H9 (cell line): ENCODE measurements around the gene KDM4E. TPM values are rescaled to one million over a fixed set of nuclear protein-coding genes. Genes with fewer than 3 reads are reported as not detected.
"Not testable (repeated sequence)": the region's sequence is repeated elsewhere in the genome, so short reads cannot be mapped to it uniquely, and the experiment has no call there.

ENCODE experiments used
- DNase-seq: peaks from one replicate; pipeline ENCODE4 v3.0.0-alpha.2; 2017
- H2AFZ ChIP-seq: one replicate; pipeline ENCODE4 v1.6.1; 2013; ENCODE audit warnings: mild to moderate bottlenecking, low read length, control low read depth, moderate library complexity
- H2AK5ac ChIP-seq: 2 replicates; pipeline ENCODE4 v1.6.1; 2013; ENCODE audit warnings: low read length, control low read depth, mixed read lengths; ENCODE audit not compliant: insufficient read length
- H2BK120ac ChIP-seq: one replicate; pipeline ENCODE4 v1.6.1; 2013; ENCODE audit warnings: low read depth, mild to moderate bottlenecking, low read length, control low read depth, inconsistent platforms; ENCODE audit not compliant: poor library complexity, severe bottlenecking
- H2BK12ac ChIP-seq: 2 replicates; pipeline ENCODE4 v1.6.1; 2013; ENCODE audit warnings: low read length, control low read depth, mixed read lengths, low read depth; ENCODE audit not compliant: insufficient read length
- H2BK15ac ChIP-seq: 2 replicates; pipeline ENCODE4 v1.6.1; 2013; ENCODE audit warnings: low read depth, low read length, control low read depth
- H2BK20ac ChIP-seq: one replicate; pipeline ENCODE4 v1.6.1; 2013; ENCODE audit warnings: low read depth, mild to moderate bottlenecking, low read length, control low read depth, inconsistent platforms; ENCODE audit not compliant: poor library complexity, severe bottlenecking
- H2BK5ac ChIP-seq: 2 replicates; pipeline ENCODE4 v1.6.1; 2013; ENCODE audit warnings: low read length, control low read depth, mixed read lengths; ENCODE audit not compliant: insufficient read length
- H3K14ac ChIP-seq: 2 replicates; pipeline ENCODE4 v1.6.1; 2013; ENCODE audit warnings: low read length, control low read depth; ENCODE audit not compliant: insufficient read depth
- H3K18ac ChIP-seq: 2 replicates; pipeline ENCODE4 v1.6.1; 2013; ENCODE audit warnings: low read depth, mild to moderate bottlenecking, mixed read lengths, low read length, control low read depth; ENCODE audit not compliant: insufficient read length
- H3K23ac ChIP-seq: 2 replicates; pipeline ENCODE4 v1.6.1; 2013; ENCODE audit warnings: low read length, control low read depth, mixed read lengths, low read depth; ENCODE audit not compliant: insufficient read length
- H3K23me2 ChIP-seq: 2 replicates; pipeline ENCODE4 v1.6.1; 2013; ENCODE audit warnings: low read depth, mild to moderate bottlenecking, mixed read lengths, low read length, control low read depth; ENCODE audit not compliant: insufficient read length, poor library complexity, severe bottlenecking
- H3K27ac ChIP-seq: 2 replicates; pipeline ENCODE4 v1.5.1; 2013; ENCODE audit warnings: low read length, control low read depth, mixed read lengths, low read depth; ENCODE audit not compliant: insufficient read length
- H3K27me3 ChIP-seq: 2 replicates; pipeline ENCODE4 v1.6.1; 2013; ENCODE audit warnings: low read length, control low read depth, inconsistent platforms; ENCODE audit not compliant: insufficient read depth
- H3K4ac ChIP-seq: 2 replicates; pipeline ENCODE4 v1.6.1; 2013; ENCODE audit warnings: low read depth, mild to moderate bottlenecking, control low read depth, inconsistent platforms, low read length, moderate library complexity
- H3K4me1 ChIP-seq: 2 replicates; pipeline ENCODE4 v1.6.1; 2013; ENCODE audit warnings: low read length, control low read depth, inconsistent platforms; ENCODE audit not compliant: insufficient read depth
- H3K4me2 ChIP-seq: 2 replicates; pipeline ENCODE4 v1.6.1; 2013; ENCODE audit warnings: low read length, control low read depth, mixed read lengths; ENCODE audit not compliant: insufficient read length, insufficient read depth
- H3K56ac ChIP-seq: 2 replicates; pipeline ENCODE4 v1.6.1; 2013; ENCODE audit warnings: low read depth, mild to moderate bottlenecking, mixed read lengths, low read length, control low read depth; ENCODE audit not compliant: insufficient read length
- H3K79me1 ChIP-seq: 2 replicates; pipeline ENCODE4 v1.6.1; 2013; ENCODE audit warnings: low read depth, mild to moderate bottlenecking, moderate library complexity, low read length, control low read depth, inconsistent platforms; ENCODE audit not compliant: insufficient read depth, poor library complexity, severe bottlenecking
- H3K79me2 ChIP-seq: 2 replicates; pipeline ENCODE4 v1.6.1; 2013; ENCODE audit warnings: low read length, control low read depth, inconsistent platforms; ENCODE audit not compliant: insufficient read depth
- H3K9ac ChIP-seq: 2 replicates; pipeline ENCODE4 v1.6.1; 2013; ENCODE audit warnings: low read length, control low read depth, mixed read lengths; ENCODE audit not compliant: insufficient read length; ENCODE audit errors: extremely low read depth
- H3K9me3 ChIP-seq: one replicate; pipeline ENCODE4 v1.6.1; 2013; ENCODE audit warnings: low read depth, low read length, inconsistent platforms; ENCODE audit not compliant: control insufficient read depth
- H3T11ph ChIP-seq: one replicate; pipeline ENCODE4 v1.6.1; 2013; ENCODE audit warnings: mild to moderate bottlenecking, low read length, control low read depth, inconsistent platforms
- H4K20me1 ChIP-seq: one replicate; pipeline ENCODE4 v1.6.1; 2013; ENCODE audit not compliant: control insufficient read depth, insufficient read length, insufficient read depth
- H4K5ac ChIP-seq: 2 replicates; pipeline ENCODE4 v1.6.1; 2013; ENCODE audit warnings: low read depth, mild to moderate bottlenecking, mixed read lengths, low read length, control low read depth; ENCODE audit not compliant: insufficient read length
- H4K8ac ChIP-seq: replicated peaks from 2 replicates; pipeline ENCODE4 v1.6.1; 2013; ENCODE audit warnings: low read length, control low read depth, mixed read lengths, low read depth; ENCODE audit not compliant: insufficient read length
- H4K91ac ChIP-seq: 2 replicates; pipeline ENCODE4 v1.6.1; 2013; ENCODE audit warnings: low read depth, mild to moderate bottlenecking, moderate library complexity, mixed read lengths, low read length, control low read depth; ENCODE audit not compliant: insufficient read length
- H3K27ac Mint-ChIP-seq, 3 experiments: 2 replicates in 2 of 3; 3 replicates in 1 of 3; pipeline ENCODE4 v1.8.0; 2020 to 2021; ENCODE audit warnings: mixed read lengths in 3 of 3, mild to moderate bottlenecking in 1 of 3, moderate library complexity in 1 of 3
- H3K27me3 Mint-ChIP-seq: 2 replicates; pipeline ENCODE4 v1.8.0; 2021; ENCODE audit warnings: low read depth, mild to moderate bottlenecking, moderate library complexity, mixed read lengths
- H3K36me3 Mint-ChIP-seq, 3 experiments: 2 replicates in 2 of 3; 3 replicates in 1 of 3; pipeline ENCODE4 v1.8.0; 2020 to 2021; ENCODE audit warnings: low read depth in 3 of 3, mixed read lengths in 3 of 3; ENCODE audit not compliant: insufficient read depth in 1 of 3
- H3K4me1 Mint-ChIP-seq, 2 experiments: 2 replicates each; pipeline ENCODE4 v1.8.0; 2020; ENCODE audit warnings: mixed read lengths in 2 of 2
- H3K4me3 Mint-ChIP-seq, 2 experiments: 2 replicates in 1 of 2; 3 replicates in 1 of 2; pipeline ENCODE4 v1.8.0; 2020 to 2021; ENCODE audit warnings: mild to moderate bottlenecking in 2 of 2, mixed read lengths in 2 of 2, moderate library complexity in 1 of 2
- H3K9me3 Mint-ChIP-seq, 2 experiments: 2 replicates in 1 of 2; 3 replicates in 1 of 2; pipeline ENCODE4 v1.8.0; 2020; ENCODE audit warnings: mild to moderate bottlenecking in 2 of 2, mixed read lengths in 2 of 2, moderate library complexity in 1 of 2
- CTCF ChIP-seq: fragments of 200-600 bp; sonication (generic); conservative IDR thresholded peaks from 3 replicates; pipeline ENCODE4 v1.8.0; 2021; ENCODE audit warnings: antibody characterized with exemption, mild to moderate bottlenecking
- WGBS: extraction: QIAGEN DNeasy Blood & Tissue Kit; methylation state at CpG from one replicate; pipeline ENCODE4 v1.1.7; 2013; ENCODE audit warnings: missing lambda C conversion rate, low lambda C conversion rate, mixed read lengths; ENCODE audit not compliant: insufficient read length; ENCODE audit errors: extremely low coverage; 5-methylcytosine and 5-hydroxymethylcytosine counted together
- total RNA-seq: library from RNA; stranded (reverse); gene quantifications from 2 replicates; pipeline ENCODE4 v1.2.1, GENCODE V29; 2021

The KDM4E gene
- total RNA-seq, 1 experiment from 2014 or later: not detected

DNA sequence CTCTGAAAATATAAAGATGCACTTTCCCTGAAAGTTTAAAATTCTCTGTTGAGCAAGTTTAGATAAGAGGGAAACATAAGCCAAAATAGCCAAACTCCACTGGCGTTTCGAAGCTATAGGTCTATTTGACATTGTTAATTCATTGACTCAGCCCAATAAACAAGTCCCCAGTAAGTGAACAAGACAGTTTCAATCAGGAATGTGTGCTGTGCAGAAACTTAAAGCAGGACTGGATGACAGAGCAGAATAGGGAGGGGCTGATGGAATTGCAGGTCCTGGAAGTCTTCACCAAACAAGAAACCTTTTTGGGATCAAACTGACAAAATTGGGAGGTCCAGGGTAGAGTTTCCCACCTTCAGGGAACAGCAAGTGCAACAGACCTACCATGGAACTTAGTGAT lies 8.9 kb upstream of the KDM4E start:
- no peak overlapping the region for H3K27ac ChIP-seq
- H4K91ac ChIP-seq: no peak overlapping the region
- no peak overlapping the region for H2BK5ac ChIP-seq
- H3K79me1 ChIP-seq: no peaks in the 10 kb centered on the region
- no peaks in the 10 kb centered on the region for H3K27me3 ChIP-seq
- no CpG with 5 or more reads among the region's 2 CpGs for WGBS
- no peak overlapping the region for H3K14ac ChIP-seq
- H2BK12ac ChIP-seq: no peak overlapping the region
- no peak overlapping the region for H2BK15ac ChIP-seq
- no peak overlapping the region for H3K18ac ChIP-seq
- no peak overlapping the region for H3K27ac Mint-ChIP-seq
- H3K23ac ChIP-seq: no peak overlapping the region
- no peak overlapping the region for H2BK120ac ChIP-seq
- H3K36me3 Mint-ChIP-seq: no peaks in the 10 kb centered on the region
- no peak overlapping the region for H3K4ac ChIP-seq
- H3T11ph ChIP-seq: no peak overlapping the region
- no peaks in the 10 kb centered on the region for H3K79me2 ChIP-seq
- H3K9me3 ChIP-seq: no peaks in the 10 kb centered on the region
- no peak for TF ChIP-seq CTCF
- H3K4me1 ChIP-seq: no peaks in the 10 kb centered on the region
- no peak overlapping the region for H3K56ac ChIP-seq
- H2AK5ac ChIP-seq: no peak overlapping the region
- no peak overlapping the region for H4K5ac ChIP-seq
- H3K4me2 ChIP-seq: no peak overlapping the region
- H4K20me1 ChIP-seq: no peaks in the 10 kb centered on the region
- no peak overlapping the region for H3K4me3 Mint-ChIP-seq
- H2BK20ac ChIP-seq: no peak overlapping the region
- H3K9ac ChIP-seq: no peak overlapping the region
- no peaks in the 10 kb centered on the region for H3K23me2 ChIP-seq
- H2AFZ ChIP-seq: no peak overlapping the region
- H3K27me3 Mint-ChIP-seq: peaks cover 5% of the 10 kb centered on the region
- DNase-seq: no peak
- H3K9me3 Mint-ChIP-seq: no peaks in the 10 kb centered on the region
- H4K8ac ChIP-seq: no peak overlapping the region
- H3K4me1 Mint-ChIP-seq: no peaks in the 10 kb centered on the region

DNA sequence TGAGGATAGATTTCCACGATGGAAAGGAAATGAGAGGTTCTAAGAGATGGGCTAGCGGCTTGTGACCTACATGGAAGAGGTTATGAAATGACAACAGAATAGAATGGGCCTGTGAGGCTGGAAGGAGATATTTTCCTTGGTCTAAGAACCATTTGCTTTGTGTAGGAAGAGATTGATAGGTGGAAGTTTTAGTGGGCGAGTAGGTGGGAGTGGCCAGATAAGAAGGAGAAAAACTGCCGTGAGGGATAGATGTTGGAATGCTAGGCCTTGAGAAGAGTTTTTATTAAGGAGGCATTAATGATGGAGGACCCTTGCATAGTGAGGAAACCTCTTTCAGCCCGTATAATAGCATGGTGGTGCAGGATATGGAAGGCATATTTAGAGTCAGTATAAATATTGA lies 3.6 kb upstream of the KDM4E start:
- H3K23me2 ChIP-seq, H3K23ac ChIP-seq, H3K36me3 Mint-ChIP-seq, H2BK5ac ChIP-seq, H3K79me1 ChIP-seq, H2AFZ ChIP-seq, H2AK5ac ChIP-seq, H2BK20ac ChIP-seq, H3K27ac Mint-ChIP-seq, H3K27me3 Mint-ChIP-seq, H2BK120ac ChIP-seq, H2BK15ac ChIP-seq, H2BK12ac ChIP-seq, H3K79me2 ChIP-seq, H3K4me1 Mint-ChIP-seq, H3K4me3 Mint-ChIP-seq, H3K9ac ChIP-seq, H3K14ac ChIP-seq, H4K91ac ChIP-seq, H3K4ac ChIP-seq, H3K27me3 ChIP-seq, H3K9me3 Mint-ChIP-seq, H3K4me1 ChIP-seq, H3K56ac ChIP-seq, H3K9me3 ChIP-seq, H4K20me1 ChIP-seq, H3K18ac ChIP-seq, DNase-seq, H3K4me2 ChIP-seq, H4K5ac ChIP-seq, H4K8ac ChIP-seq, H3T11ph ChIP-seq, H3K27ac ChIP-seq: not testable (repeated sequence)
- WGBS: no CpG with 5 or more reads among the region's 5 CpGs
